GM18498 (cell line): ENCODE data around the gene TRMT1.

ENCODE experiments used
- ATAC-seq: cut with Tn5 transposase; IDR thresholded peaks from one replicate; pipeline ENCODE4 v1.9.1; 2021; ENCODE audit warnings: mild to moderate bottlenecking, moderate library complexity; ENCODE audit not compliant: unreplicated experiment

TRMT1 gene

GRCh38 chr19:13057147-13057572 lies 59.4 kb downstream of the TRMT1 start:
- ATAC-seq: no peak

- ATAC-seq: no peak
These were observed 60.4 kb downstream of the TRMT1 start for GRCh38 chr19:13056052-13056660.

- no peak for ATAC-seq
These were observed 61.1 kb downstream of the TRMT1 start for GRCh38 chr19:13055213-13056051.
